ENCODE measurements around the gene UTP4.
A peak's percentile ranks its signal among the peaks of the same experiment; 100 is the strongest.

Gene UTP4

GRCh38 chr16:69157196-69157595 is 24.7 kb downstream of the UTP4 start:
- CTCF ChIA-PET = interaction anchor here (1.1 to 2.0 kb wide), 3 partner anchors 129 to 155 kb away, joined by 3 to 11 read pairs (median 4); no protein-coding TSS in a partner anchor
- Mint-ChIP-seq H3K9me3 (no peaks in the 10 kb centered on the region), H3K27ac (no peak overlapping the region), H3K36me3 (peaks cover 47% of the 10 kb centered on the region), H3K4me3 (no peak overlapping the region), H3K27me3 (no peaks in the 10 kb centered on the region), H3K4me1 (no peaks in the 10 kb centered on the region)
- no peak for DNase-seq

DNA sequence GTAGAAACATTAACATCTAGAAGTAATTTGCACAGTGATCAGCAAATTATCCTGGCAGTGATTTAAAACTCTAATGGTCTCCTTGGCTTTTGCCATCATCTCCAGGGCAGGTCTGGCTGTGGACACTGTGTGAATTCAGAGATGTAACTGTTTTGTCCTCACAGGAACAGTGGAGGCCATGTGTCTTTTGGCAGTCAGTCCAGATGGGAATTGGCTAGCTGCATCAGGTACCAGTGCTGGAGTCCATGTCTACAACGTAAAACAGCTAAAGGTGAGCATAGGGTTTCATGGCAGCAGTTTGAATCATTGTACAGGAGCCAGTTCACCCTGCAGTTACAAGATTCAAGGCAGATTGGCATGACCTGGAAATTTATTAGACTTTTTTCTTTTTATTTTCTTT is 27.7 kb downstream of the UTP4 start:
- no peak overlapping the region for H3K27ac Mint-ChIP-seq
- DNase-seq = no peak
- H3K27me3 Mint-ChIP-seq = no peaks in the 10 kb centered on the region
- H3K4me1 Mint-ChIP-seq = peaks cover under 1% of the 10 kb centered on the region
- H3K9me3 Mint-ChIP-seq = no peaks in the 10 kb centered on the region
- CTCF ChIA-PET = no interaction called here
- no peak overlapping the region for H3K4me3 Mint-ChIP-seq
- peaks cover 40% of the 10 kb centered on the region for H3K36me3 Mint-ChIP-seq

DNA sequence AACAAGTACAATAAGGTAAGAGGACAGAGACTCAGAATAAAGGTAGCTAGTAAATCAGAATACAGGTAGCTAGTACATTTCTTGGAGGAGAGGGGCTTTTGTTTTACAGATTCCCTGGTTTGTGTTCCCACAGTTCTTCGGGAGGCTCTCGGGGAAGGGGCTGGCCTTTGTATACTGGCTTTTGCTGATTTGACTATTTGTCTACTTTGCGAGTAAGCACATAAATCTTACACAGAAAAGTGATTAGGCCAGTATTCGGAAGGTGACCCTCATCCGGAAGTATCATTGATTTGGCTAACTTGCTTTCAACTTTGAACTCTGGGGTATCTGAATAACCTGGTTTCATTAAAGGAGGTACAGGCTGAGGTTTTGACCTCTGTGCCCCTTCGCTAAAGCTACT is 33.1 kb downstream of the UTP4 start:
- Mint-ChIP-seq H3K9me3 (no peaks in the 10 kb centered on the region), H3K36me3 (peaks cover 44% of the 10 kb centered on the region), H3K4me1 (peaks cover 27% of the 10 kb centered on the region), H3K27me3 (no peaks in the 10 kb centered on the region), H3K27ac (no peak overlapping the region), H3K4me3 (no peak overlapping the region)
- CTCF ChIA-PET = interaction anchor here (0.5 to 3.2 kb wide), 4 partner anchors 11 to 121 kb away, joined by 3 to 19 read pairs (median 8); no protein-coding TSS in a partner anchor
- DNase-seq = no peak

DNA sequence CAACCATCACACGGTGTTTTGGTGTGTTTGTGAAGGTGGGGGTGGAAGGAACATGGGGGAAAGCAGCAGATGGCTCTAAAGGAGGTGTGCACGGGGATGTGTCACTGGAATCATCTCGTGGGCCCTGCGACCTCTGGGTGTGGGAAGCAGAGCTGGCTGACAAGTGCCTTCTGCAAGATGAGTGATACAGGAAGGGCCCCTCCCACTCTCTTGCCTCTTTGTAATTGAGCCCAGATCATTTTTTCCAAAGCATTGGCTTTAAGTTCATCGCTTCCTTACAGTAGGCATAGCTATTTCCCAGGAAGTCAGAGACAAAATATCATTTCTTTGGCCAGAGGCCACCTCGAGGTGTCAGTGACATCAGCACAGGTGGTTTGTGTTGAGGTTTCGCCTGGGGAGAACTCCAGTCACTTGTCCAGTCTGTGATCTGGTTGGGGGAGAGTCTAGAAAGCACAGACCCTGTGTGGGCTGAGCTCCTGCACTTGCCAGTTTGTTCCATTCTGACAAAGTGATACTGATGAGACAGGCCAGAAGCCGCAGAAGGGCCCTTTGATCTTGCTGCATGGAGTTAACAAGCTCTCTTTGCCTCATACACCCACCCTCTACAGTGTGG is 33.9 kb downstream of the UTP4 start:
- CTCF ChIA-PET = interaction anchor here (0.5 to 3.2 kb wide), 8 partner anchors 12 to 120 kb away, joined by 3 to 19 read pairs (median 4); no protein-coding TSS in a partner anchor
- H3K4me3 Mint-ChIP-seq = no peak overlapping the region

GRCh38 chr16:69166946-69167930 is 34.8 kb downstream of the UTP4 start:
- Mint-ChIP-seq H3K27ac (peak overlapping the region; percentile 82), H3K27me3 (no peaks in the 10 kb centered on the region), H3K4me3 (no peak overlapping the region), H3K9me3 (no peaks in the 10 kb centered on the region), H3K4me1 (peaks cover 27% of the 10 kb centered on the region), H3K36me3 (peaks cover 41% of the 10 kb centered on the region)
- no peak for DNase-seq
- CTCF ChIA-PET = interaction anchor here (0.6 to 3.2 kb wide), 8 partner anchors 11 to 119 kb away, joined by 3 to 19 read pairs (median 4); no protein-coding TSS in a partner anchor

More for the DNA sequence above, 33.9 kb downstream of the UTP4 start:
- peaks cover 42% of the 10 kb centered on the region for H3K36me3 Mint-ChIP-seq
- H3K27ac Mint-ChIP-seq = peak overlapping the region; percentile 82
- peak; percentile 69 for DNase-seq
- H3K4me1 Mint-ChIP-seq = peaks cover 27% of the 10 kb centered on the region
- no peaks in the 10 kb centered on the region for H3K27me3 Mint-ChIP-seq
- no peaks in the 10 kb centered on the region for H3K9me3 Mint-ChIP-seq

DNA sequence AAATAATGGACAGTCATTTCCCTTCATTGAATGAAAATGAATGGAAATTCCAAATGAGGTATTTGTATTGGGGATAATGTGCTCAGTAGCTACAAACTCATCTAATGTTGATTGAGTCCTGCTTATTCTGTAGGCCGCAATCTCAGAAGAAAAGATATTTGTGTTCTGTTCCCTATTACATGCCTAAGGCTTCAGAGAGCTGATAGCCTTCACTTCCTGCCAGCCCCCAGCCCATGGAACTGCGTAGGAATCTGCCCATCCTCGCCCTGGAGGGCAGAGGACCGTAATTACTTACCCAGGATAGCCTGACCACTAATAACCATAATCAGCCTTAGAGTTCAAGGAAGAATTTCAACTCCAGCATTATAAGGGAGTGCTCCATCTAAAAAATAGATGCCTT is 36.6 kb downstream of the UTP4 start:
- peaks cover 39% of the 10 kb centered on the region for H3K36me3 Mint-ChIP-seq
- CTCF ChIA-PET = interaction anchor here (1.2 kb wide), 1 partner anchor 19 kb away, joined by 3 read pairs; no protein-coding TSS in a partner anchor

GRCh38 chr16:69169607-69170352 is 37.3 kb downstream of the UTP4 start:
- peaks cover 39% of the 10 kb centered on the region for H3K36me3 Mint-ChIP-seq
- H3K27me3 Mint-ChIP-seq = no peaks in the 10 kb centered on the region
- no peaks in the 10 kb centered on the region for H3K9me3 Mint-ChIP-seq
- no peak overlapping the region for H3K27ac Mint-ChIP-seq
- peaks cover 32% of the 10 kb centered on the region for H3K4me1 Mint-ChIP-seq
- H3K4me3 Mint-ChIP-seq = no peak overlapping the region
- CTCF ChIA-PET = interaction anchor here (1.2 kb wide), 2 partner anchors 19 to 54 kb away, joined by 3 read pairs; no protein-coding TSS in a partner anchor
- DNase-seq = no peak

More for the DNA sequence above, 36.6 kb downstream of the UTP4 start:
- H3K9me3 Mint-ChIP-seq = no peaks in the 10 kb centered on the region
- no peaks in the 10 kb centered on the region for H3K27me3 Mint-ChIP-seq
- H3K4me3 Mint-ChIP-seq = no peak overlapping the region
- H3K4me1 Mint-ChIP-seq = peaks cover 32% of the 10 kb centered on the region
- DNase-seq = no peak
- no peak overlapping the region for H3K27ac Mint-ChIP-seq

- peaks cover 32% of the 10 kb centered on the region for H3K36me3 Mint-ChIP-seq
- no peaks in the 10 kb centered on the region for H3K27me3 Mint-ChIP-seq
- CTCF ChIA-PET = no interaction called here
- H3K9me3 Mint-ChIP-seq = no peaks in the 10 kb centered on the region
- DNase-seq = no peak
- H3K4me3 Mint-ChIP-seq = no peak overlapping the region
- peaks cover 18% of the 10 kb centered on the region for H3K4me1 Mint-ChIP-seq
- H3K27ac Mint-ChIP-seq = no peak overlapping the region
Measured at GRCh38 chr16:69171325-69172084, 39.1 kb downstream of the UTP4 start.

DNA sequence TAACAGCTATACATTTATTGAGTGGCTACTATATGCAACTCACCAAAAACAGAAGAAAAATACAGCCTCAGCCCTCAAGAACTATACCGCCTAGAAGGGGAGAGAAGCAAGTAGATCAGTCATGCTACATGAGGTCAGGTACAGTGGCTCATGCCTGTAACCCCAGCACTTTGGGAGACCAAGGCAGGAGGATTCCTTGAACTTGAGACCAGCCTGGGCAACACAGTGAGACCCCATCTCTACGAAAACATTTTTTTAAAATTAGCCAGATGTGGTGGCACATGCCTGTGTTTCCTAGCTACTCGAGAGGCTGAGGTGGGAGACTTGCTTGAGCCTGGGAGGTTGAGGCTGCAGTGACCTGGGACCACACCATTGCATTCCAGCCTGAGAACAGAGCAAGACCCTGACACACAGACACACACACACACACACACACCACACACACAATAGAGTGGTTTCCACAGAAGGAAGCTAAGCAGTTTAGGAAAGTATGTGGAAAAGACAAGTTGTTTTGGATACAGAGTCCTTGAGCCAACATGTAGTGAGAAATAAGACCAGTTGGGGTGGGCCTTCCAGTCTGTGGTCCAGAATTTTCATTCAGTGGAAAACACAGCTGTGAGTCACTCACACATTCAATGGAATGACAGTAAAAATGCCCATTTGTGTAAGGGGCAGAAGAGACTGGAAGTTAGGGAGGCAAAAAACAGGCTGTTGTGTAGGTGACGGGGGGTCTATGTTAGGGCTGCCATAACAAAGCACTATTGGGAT is 43.8 kb downstream of the UTP4 start:
- Mint-ChIP-seq H3K36me3 (peaks cover 7% of the 10 kb centered on the region), H3K4me3 (no peak overlapping the region), H3K27ac (no peak overlapping the region), H3K4me1 (peaks cover 6% of the 10 kb centered on the region), H3K27me3 (no peaks in the 10 kb centered on the region), H3K9me3 (no peaks in the 10 kb centered on the region)
- DNase-seq = no peak
- CTCF ChIA-PET = interaction anchor here (0.6 kb wide), 1 partner anchor 109 kb away, joined by 6 read pairs; no protein-coding TSS in a partner anchor

GRCh38 chr16:69179328-69180010 is 47.0 kb downstream of the UTP4 start:
- no peaks in the 10 kb centered on the region for H3K9me3 Mint-ChIP-seq
- no peak for DNase-seq

DNA sequence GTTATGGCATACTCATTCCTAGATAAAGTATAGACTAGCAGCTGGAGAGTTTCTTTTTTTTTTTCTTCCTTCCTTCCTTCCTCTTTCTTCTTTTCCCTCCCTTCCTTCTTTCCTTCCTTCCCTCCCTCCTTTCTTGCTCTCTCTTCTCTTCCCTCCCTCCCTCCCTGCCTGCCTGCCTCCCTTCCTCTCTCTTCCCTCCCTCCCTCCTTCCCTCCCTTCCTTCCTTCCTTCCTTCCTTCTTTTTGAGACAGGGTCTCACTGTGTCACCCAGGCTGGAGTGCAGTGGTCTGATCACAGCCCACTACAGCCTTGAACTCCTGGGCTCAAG is 47.5 kb downstream of the UTP4 start:
- H3K27me3 Mint-ChIP-seq = no peaks in the 10 kb centered on the region
- H3K9me3 Mint-ChIP-seq = no peaks in the 10 kb centered on the region
- H3K27ac Mint-ChIP-seq = no peak overlapping the region
- no peak overlapping the region for H3K4me3 Mint-ChIP-seq
- no peak for DNase-seq
- peaks cover 2% of the 10 kb centered on the region for H3K36me3 Mint-ChIP-seq
- peaks cover 7% of the 10 kb centered on the region for H3K4me1 Mint-ChIP-seq
- CTCF ChIA-PET = no interaction called here

More at GRCh38 chr16:69179328-69180010, 47.0 kb downstream of the UTP4 start:
- no peaks in the 10 kb centered on the region for H3K27me3 Mint-ChIP-seq
- no peak overlapping the region for H3K4me3 Mint-ChIP-seq
- H3K36me3 Mint-ChIP-seq = peaks cover 2% of the 10 kb centered on the region
- CTCF ChIA-PET = no interaction called here
- H3K27ac Mint-ChIP-seq = no peak overlapping the region
- H3K4me1 Mint-ChIP-seq = peaks cover 3% of the 10 kb centered on the region

- CTCF ChIA-PET = interaction anchor here (0.6 kb wide), 1 partner anchor 104 kb away, joined by 4 read pairs; no protein-coding TSS in a partner anchor
- Mint-ChIP-seq H3K9me3 (no peaks in the 10 kb centered on the region), H3K4me1 (peaks cover 17% of the 10 kb centered on the region), H3K36me3 (no peaks in the 10 kb centered on the region), H3K4me3 (no peak overlapping the region), H3K27ac (no peak overlapping the region), H3K27me3 (peaks cover 4% of the 10 kb centered on the region)
- no peak for DNase-seq
Measured at GRCh38 chr16:69182730-69183416, 50.4 kb downstream of the UTP4 start.

Measured in activated naive CD4-positive, alpha-beta T cell treated with anti-CD3 and anti-CD28 coated beads, Interleukin-2, amount 10 ng/mL, durations not matched to agents 7 days and 5 days (primary cell).